GM18867 (cell line): ENCODE results near the gene STAMBPL1.
"Not testable (repeated sequence)": the region's sequence is repeated elsewhere in the genome, so short reads cannot be mapped to it uniquely, and the experiment has no call there.

Source experiments
- ATAC-seq: cut with Tn5 transposase; IDR thresholded peaks from one replicate; pipeline ENCODE4 v1.9.1; 2021; ENCODE audit warnings: mild to moderate bottlenecking, moderate library complexity; ENCODE audit not compliant: unreplicated experiment

STAMBPL1 gene

DNA sequence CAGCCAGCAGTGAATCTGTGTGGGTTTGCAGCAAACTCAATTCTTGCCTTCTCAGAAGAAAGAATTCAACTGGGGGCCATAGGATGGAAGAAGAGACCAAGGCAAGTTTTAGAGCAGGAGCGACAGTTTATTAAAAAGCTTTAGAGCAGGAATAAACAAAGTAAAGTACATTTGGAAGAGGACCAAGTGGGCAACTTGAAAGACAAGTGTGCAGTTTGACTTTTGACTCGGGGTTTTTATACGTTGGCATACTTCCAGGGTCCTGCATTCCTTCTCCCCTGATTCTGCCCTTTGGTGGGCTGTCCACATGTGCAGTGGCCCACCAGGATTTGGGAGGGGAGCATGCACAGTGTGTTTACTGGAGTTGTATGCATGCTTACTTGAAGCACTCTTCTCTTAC lies 25.4 kb upstream of the STAMBPL1 start:
- no peak for ATAC-seq

DNA sequence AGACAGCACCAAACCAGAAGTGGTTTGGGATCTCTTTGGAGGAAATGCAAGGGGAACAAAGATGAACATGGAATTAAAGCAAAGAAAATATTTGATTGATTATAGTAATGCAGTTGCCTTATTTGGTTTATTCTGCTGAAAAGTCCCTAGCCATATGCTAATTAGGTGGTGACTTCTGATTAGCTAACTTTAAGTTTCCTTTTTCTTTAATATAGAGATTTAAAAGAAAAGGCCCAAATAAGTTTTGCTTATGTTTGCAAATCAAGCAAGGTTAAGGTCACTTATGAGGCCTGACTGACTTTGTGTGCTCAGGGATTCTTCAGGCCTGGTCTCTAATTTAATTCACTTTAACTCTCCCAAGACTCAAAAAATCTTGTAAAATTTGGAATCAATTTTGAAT lies 22.2 kb upstream of the STAMBPL1 start:
- ATAC-seq = no peak

DNA sequence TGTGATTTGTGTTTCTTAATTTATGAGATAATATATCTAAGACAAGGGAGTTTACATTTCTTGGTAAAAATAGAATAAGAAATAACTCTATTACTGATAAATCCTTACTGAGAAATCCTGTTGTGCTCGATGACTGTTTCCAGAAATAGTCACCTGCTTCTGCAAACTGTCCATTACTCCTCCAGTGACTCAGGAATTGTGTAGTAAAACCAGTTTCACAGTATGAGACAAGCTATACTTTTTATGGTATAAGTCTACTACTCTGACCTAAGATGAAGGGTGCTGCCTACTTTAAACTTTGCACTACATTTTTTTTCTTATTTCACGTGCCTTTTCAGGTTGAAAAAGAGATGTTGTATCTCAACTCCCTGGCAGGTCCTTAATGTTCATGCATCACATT lies 21.6 kb upstream of the STAMBPL1 start:
- ATAC-seq = no peak

DNA sequence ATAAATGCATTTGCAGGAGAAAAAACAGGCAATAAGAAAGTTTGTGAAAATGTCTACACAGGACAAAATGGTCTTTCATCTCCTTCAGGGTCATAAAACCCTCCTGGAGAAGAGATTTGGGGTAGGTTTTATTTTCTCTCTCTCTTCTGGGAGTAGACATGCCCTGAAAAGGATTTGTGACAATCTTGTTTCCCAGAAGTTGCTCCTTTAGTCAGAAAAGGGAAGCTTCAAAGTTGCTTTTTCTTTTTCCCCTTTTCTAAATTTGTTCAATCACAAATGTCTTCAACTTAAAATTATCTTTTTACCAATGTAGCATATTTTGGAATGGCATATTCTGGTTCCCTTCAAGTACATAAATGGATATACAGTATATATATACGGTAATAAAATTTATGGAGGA lies 19.0 kb upstream of the STAMBPL1 start:
- no peak for ATAC-seq

DNA sequence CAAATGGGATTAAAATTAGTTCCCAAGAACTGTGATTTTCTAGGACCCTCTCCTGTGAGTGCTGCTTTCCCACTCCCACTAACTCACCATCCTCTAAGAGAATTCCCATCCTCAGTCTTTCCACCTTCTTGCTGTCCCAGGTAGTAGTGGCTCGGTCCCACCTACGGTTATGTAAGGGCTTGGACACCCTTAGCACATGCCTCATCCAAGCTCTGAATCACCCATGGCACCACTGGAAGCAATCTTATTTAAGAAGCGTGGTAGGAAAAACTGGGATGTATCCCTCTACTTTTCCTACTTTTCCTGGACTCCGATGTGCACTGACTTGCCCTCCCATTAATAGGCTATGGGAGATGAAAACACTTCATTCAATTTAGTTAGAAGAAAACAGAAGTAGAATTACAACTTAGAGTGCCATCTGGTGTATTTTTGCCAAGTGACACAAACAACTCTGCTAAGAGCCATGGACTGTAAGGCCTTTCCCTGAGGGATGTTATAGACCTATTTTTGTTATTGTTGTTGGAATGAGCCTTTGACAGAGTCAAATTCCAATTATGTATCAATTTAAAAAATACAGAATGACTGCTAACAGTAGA lies 14.7 kb upstream of the STAMBPL1 start:
- no peak for ATAC-seq

DNA sequence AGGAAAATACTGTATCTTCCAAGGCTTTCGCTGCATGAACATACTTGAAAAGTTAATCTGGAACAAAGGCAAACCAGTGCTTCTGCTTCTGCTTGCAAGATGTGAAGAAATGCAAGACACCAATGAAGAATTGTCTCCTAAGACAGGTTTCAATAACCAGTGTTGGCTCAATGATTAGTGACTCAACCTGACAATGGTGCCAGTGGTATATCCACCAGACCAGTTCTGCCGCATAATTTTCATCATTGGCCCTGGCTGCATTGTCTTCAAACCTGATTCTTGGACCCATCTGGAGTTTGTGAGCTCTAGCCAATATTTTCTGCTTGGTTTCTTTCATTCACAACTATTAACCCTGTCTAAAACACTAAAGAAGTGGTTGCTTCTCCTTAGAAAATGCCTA lies 13.6 kb upstream of the STAMBPL1 start:
- no peak for ATAC-seq

DNA sequence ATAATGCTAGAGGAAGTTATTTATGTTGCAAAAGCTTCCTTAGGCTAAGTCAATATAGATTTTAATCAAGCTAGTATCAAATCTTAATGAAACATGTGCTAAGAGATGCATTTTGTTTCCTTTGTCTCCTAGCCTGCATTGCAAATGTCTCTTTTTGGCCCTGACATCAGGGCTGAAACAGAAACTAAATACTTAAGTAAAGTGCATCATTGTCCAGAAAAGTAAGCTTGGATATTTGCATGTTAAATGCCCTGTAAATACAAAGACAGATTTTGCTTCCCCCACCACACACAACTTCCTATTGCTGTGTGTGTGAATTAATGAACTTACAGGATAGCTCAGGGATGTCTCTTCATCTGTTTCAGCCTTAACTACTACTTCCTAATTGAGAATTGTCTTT lies 10.0 kb upstream of the STAMBPL1 start:
- no peak for ATAC-seq

DNA sequence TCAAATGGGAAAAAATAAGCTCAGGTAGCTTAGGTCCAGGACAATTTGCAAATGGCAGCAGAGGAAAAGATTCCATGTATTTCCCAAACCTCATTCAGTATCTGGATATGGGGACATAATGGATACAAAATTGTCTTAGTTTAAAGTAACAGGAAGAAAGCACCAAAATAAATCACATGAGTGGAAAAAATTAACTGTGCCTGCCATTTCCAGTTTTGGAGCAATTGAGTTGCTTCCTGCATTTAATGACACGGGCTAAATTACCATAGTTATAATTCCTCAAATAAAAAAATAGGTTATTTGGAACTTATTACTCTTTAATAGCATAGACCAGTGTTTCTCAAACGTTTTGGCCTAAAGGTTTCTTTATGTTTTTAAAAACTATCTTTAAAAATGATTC lies 6.3 kb upstream of the STAMBPL1 start:
- ATAC-seq = no peak

DNA sequence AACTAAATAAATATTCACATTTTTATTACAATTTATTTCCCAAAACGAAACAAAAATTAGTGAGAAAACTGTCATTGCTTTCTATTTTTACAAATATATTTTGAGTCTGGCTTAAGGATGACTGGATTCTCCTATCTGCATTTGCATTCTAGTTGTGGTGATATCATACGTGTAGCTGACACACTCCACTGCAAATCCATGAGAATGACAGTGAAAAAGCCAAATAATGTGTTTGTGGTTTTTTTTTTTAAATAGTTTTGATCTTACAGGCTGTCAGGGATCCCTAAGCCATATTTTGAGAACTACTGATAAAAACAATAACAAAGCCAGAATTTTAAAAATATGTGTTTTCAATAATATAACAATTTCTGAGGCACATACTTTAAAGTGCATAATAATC lies 5.8 kb upstream of the STAMBPL1 start:
- ATAC-seq = no peak

DNA sequence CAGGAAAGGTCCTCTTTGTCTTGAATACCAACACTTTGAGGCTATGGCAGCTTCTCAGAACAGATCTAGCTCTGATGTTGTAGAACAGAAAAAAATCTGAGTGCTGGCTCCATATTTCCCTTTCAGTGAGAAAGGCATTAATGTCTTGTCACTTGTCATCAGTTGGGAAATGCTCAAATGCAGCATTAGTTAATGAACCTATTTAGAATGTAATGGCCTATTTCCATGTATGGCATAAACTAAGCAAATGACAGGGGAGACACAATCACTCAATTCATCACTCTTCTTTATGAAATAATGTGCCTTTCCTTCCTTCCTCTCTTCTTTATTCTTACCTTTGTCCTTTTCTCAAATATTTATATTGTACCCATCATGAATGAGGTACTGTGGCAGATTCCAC lies 5.0 kb upstream of the STAMBPL1 start:
- ATAC-seq = no peak

DNA sequence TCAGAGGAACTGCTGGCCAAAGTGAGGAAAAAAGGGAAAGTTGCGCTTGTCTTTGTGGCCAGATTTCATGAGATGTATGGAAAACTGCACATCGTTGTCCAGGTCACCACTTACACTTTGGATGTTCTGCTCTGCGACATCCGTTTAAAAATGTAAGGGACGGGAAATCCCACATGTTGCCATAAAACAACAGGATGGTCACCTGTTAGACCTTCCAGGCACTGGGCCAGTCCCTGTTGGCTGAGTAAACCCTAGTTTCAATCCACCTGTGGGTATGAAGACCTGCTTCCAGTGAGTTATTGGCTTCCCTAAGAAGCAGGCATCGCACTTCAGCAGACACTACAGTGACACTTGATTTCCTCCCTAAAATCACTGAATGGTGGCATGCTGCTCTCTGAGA lies 2.7 kb upstream of the STAMBPL1 start:
- no peak for ATAC-seq

DNA sequence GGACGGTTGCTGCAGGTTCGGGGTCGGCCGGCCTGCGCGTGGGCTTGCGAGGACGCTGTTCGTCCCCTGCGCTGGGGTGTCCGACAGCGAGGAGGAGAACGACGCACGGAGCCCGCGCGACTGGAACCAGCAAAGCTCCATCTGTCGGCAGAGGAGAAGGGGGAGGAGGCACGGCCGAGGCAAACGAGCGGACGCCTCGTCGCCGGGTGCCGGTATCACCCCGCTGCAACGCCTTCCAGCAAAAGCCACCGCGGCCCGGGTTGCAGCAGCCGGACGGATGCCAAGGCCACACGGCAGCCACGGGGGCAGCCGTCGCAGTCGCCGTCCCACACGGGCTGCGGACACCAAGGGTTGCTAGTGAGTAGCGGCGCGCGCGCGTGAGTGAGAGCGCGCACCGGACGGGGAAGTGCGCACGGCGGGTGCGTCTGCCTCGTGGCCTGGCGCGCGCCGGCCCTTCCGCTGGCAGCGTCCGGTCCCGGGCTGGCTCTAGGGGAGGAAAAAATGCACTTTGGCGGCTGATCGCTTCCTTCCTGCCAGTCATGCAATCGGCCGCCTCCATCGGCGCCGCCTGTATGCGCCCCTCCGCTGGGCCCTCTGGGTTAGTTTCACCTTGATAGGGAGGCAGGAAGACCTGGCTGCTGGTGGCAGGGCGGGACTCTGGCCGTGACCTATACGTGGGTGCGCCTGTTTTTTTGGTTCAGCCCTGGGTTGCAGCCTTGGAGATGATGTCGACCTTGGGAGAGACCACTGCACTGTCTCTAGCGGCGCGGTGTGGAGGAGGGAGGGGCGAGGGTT lies 434 bp downstream of the STAMBPL1 start:
- peak; percentile 76 for ATAC-seq

DNA sequence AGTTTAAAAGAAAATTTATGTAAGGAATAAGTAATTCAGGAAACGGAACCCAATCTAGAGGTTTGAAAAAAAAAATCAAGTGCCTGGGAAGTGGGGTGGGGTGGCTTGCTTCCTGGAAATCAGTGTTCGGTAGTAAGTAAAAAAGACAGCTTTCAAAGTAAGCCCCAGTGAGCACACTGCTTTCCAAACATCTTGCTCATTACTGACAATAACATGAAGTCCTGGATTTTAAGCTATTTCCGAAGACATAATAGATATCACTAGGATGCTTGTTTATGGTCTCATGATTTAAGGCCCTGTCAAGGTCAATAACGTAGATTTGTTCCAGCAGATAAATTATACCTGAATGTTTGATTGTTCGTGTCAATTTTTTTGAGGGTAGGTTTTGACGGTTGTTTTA lies 1.3 kb downstream of the STAMBPL1 start:
- no peak for ATAC-seq

DNA sequence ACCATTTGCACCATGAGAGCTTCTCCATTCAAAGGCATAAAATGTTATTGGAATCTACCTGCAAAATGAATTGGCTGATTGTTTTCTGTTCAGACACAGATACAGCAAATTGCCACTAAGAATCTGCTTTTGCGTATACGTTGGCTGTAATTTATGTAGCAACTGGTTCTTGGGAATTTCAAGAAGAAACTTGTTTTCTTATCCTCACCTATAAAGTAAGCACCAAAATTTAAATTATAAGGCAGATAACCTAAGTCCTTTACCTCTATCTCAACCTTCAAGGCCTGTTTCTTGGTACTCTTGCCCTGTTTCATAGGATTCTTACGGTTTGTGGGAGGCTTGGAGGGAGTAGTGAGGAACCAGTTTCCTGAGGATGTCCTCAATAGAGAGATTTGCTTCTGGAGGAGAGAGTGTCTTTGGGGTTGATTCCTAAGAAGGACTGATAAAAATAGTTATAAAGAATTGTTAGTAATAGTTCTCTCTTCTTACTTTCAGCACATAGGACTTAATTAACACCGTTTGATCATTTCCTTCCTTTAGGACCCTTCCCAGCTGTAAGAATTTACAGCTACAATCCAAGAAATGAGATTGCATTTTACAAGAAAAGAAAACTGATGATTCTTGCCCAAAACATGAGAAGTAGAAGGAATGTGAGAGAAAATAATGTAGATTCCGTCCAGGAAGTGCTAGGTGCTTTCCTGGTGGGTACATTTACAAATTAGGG lies 2.0 kb downstream of the STAMBPL1 start:
- no peak for ATAC-seq

DNA sequence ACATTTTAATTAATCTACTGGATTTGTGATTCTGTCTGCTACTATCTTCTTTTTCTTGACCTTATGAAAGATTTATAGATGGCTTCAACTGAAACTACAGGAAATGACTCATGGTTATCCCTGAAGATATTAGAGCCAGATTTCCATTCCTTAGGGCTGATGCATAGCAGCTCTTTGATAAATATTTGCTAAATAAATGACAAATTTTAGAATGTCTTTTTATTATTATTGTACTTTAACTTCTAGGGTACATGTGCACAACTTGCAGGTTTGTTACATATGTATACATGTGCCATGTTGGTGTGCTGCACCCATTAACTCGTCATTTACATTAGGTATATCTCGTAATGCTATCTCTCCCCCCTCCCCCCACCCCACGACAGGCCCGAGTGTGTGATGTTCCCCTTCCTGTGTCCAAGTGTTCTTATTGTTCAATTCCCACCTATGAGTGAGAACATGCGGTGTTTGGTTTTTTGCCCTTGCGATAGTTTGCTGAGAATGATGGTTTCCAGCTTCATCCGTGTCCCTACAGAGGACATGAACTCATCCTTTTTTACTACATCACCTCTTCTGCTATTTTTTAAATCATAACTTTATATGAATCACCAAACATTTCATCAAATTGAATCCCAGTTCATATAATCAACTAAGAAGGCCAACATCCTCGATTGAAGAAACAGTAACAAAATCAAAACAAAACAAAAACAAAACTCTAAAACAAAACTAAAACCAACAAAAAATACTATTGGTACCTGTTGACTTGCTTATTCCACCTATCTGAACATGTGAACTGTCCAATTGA lies 2.8 kb downstream of the STAMBPL1 start:
- ATAC-seq = not testable (repeated sequence)

DNA sequence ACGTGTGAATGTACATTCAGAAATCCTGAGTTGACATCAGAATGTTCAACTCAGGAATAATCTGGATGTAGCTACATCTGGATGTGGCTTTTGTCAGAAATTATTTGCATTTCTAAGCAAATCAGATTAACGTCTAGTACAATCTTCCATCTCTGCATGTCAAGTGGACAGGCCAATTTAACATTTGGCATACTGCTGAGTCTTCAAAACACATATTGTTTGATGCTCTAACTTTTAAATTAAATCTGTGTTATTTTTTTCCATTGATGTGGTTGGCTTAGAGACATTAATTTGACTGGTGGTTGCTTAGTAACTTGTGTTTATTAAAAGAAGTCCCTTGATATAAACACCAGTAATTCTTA lies 3.4 kb downstream of the STAMBPL1 start:
- no peak for ATAC-seq

DNA sequence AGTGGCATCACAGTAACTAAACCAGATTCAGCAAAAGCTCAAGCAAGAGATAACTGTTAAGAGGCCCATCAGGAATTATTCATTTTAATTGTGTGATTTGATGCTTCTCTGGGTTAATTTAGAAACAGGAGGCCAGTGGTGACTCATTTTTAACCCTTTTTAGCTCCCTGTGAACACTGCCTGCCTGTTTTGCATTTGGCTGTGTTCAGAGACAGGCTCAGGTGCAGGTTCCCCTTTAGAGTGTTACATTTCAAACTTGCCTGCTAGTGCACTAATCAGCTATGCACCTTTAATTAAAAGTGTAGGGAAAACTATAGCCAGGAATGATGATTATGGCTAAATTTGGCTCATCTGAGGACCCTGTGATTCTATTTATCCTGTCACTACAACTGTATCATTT lies 6.5 kb downstream of the STAMBPL1 start:
- peak; percentile 58 for ATAC-seq

DNA sequence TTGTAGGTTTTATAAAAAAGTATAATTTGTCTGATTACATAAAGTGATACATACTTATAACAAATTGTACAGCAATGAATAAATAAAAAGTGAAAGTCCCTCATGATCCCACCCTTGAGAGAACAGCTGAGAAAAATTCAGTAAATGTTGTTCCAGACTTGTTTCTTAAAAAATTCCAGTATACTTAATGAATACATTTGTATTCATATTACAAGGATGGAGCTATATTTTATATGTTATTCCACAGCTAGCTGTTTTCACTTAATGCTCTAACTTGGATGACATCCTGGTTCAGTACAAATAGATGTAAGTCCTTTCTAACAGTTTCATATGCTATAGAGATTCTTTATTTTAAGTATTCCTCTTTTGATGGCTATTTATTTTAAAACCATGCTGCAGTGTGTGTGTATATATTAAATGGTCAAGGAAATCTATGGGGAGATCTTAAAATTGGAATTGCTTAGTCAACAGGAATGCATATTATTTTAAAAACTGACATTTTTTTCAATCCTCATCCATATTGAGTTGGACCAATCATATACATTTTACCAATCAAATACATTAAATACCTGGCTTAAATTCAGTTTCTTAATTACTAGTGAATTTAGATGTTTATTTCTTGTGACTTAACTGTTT lies 8.9 kb downstream of the STAMBPL1 start:
- ATAC-seq = no peak

DNA sequence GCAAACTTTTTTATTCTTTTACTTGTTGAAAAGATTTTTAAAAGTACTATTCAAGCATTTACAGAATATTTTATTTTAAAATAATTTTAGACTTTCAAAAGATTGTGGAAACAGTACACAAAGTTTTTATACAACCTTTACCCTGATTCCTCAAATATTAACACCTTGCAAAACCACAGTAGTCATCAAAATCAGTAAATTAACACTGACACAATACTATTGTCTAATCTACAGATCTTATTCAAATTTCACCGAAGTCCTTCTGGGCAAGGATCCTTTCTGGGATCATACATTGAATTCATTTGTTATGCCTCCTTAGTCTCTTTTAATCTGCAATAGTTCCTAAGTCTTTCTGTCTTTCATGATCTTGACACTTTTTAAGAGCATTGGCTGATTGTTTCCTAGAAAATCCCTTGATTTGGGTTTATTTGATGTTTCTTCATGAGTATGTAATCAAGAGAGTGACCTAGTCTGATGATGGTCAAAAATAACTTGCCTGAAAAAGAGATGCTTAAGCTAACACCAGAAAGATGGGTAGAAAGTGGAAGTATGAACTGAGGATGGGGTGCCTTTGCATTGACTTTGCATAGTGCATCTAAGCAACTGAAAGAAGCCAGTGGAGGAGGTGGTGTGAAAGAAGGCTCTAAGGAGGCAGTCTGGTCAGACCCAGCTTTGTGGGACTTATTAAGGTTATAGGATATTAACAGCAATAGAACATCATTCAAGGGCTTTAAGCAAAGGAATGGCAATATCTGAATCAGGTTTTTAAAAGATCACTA lies 9.7 kb downstream of the STAMBPL1 start:
- peak; percentile 83 for ATAC-seq

DNA sequence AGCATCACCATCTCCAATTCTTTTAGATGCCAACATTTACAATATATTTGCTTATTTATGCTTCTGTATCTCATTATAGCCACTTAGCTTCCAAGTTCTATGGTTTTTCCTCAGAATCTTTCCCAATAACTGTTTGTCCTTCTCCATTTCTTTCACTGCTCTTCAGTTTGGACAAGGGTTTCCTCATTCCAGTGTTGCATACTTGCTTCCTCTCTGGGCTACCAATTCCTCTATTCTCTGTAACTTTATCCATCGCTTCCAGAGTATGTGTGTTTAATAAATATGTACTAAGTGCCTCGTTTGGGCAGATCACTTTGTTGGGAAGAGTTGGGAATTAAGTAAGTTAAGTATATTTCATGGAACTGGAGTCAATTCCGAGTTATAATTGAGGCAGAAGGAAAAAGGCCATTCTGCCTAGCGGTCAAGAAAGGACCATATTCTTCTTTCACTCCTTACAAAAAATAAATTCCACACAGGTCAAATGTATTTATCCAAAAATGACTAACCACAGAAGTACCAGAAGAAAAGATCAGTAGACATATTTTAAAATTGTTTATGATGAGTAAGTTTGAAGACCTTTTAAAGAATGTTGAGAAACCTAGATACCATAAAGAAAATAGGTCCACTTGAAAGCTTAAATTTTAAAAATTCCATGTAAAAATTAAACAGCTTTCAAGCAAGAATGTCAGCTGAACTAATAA lies 10.8 kb downstream of the STAMBPL1 start:
- ATAC-seq = no peak
